Keratinocyte (primary cell): Measurements from ENCODE around the gene GDF2. TPM values are rescaled to one million over a fixed set of nuclear protein-coding genes. Genes with fewer than 3 reads are reported as not detected.

Source experiments
- DNase-seq: peaks from one replicate; pipeline ENCODE4 v3.0.0-alpha.2; 2011; ENCODE audit warnings: low read depth, missing footprints, low spot score
- FAIRE-seq: peaks from 2 replicates; lab custom pipeline; 2011; peaks lifted over from hg19 to GRCh38; lab: Jason Lieb, UNC
- H2AFZ ChIP-seq: 2 replicates; pipeline ENCODE4 v1.6.0; 2012; ENCODE audit warnings: low read length, control low read depth, inconsistent platforms; ENCODE audit not compliant: control insufficient read depth
- H3K27ac ChIP-seq: 2 replicates; pipeline ENCODE4 v1.5.1; 2011; ENCODE audit warnings: low read length; ENCODE audit not compliant: control insufficient read depth, insufficient read depth
- H3K27me3 ChIP-seq: 3 replicates; pipeline ENCODE4 v1.6.0; 2011; ENCODE audit warnings: low read length; ENCODE audit not compliant: control insufficient read depth, insufficient read depth; ENCODE audit errors: extremely low read depth
- H3K36me3 ChIP-seq, 2 experiments: 2 replicates in 1 of 2; 3 replicates in 1 of 2; pipeline ENCODE4 v1.5.1; 2011; ENCODE audit warnings: low read length in 2 of 2, mild to moderate bottlenecking in 1 of 2; ENCODE audit not compliant: control insufficient read depth in 2 of 2, insufficient read depth in 2 of 2; ENCODE audit errors: extremely low read depth in 1 of 2
- H3K4me1 ChIP-seq: 3 replicates; pipeline ENCODE4 v1.5.1; 2011; ENCODE audit warnings: low read length; ENCODE audit not compliant: control insufficient read depth, insufficient read depth; ENCODE audit errors: extremely low read depth
- H3K4me2 ChIP-seq: 3 replicates; pipeline ENCODE4 v1.6.0; 2011; ENCODE audit warnings: low read depth, low read length; ENCODE audit not compliant: control insufficient read depth, insufficient read depth; ENCODE audit errors: extremely low read depth
- H3K4me3 ChIP-seq, 3 experiments: fragments of 200-600 bp in 1 of 3; sonication (generic) in 1 of 3; 2 replicates in 2 of 3; 3 replicates in 1 of 3; pipeline ENCODE4 v1.5.1; 2011 to 2016; ENCODE audit warnings: low read length in 3 of 3, mild to moderate bottlenecking in 3 of 3, control low read depth in 2 of 3, inconsistent platforms in 1 of 3, low read depth in 1 of 3, mixed read lengths in 1 of 3, mixed run types in 1 of 3, moderate library complexity in 1 of 3; ENCODE audit not compliant: control insufficient read depth in 2 of 3, insufficient read depth in 2 of 3; ENCODE audit errors: extremely low read depth in 1 of 3
- H3K79me2 ChIP-seq: 2 replicates; pipeline ENCODE4 v1.6.0; 2012; ENCODE audit warnings: low read length; ENCODE audit not compliant: control insufficient read depth, insufficient read depth
- H3K9ac ChIP-seq: 3 replicates; pipeline ENCODE4 v1.6.0; 2011; ENCODE audit warnings: low read length; ENCODE audit not compliant: control insufficient read depth, insufficient read depth; ENCODE audit errors: extremely low read depth
- H3K9me1 ChIP-seq: 3 replicates; pipeline ENCODE4 v1.6.0; 2011; ENCODE audit warnings: low read length; ENCODE audit not compliant: control insufficient read depth, insufficient read depth; ENCODE audit errors: extremely low read depth
- H3K9me3 ChIP-seq: 2 replicates; pipeline ENCODE4 v1.5.1; 2012; ENCODE audit warnings: low read depth, low read length; ENCODE audit not compliant: control insufficient read depth
- H4K20me1 ChIP-seq: 3 replicates; pipeline ENCODE4 v1.6.0; 2011; ENCODE audit warnings: low read length; ENCODE audit not compliant: control insufficient read depth, insufficient read depth; ENCODE audit errors: extremely low read depth
- EZH2 ChIP-seq: IDR thresholded peaks from one replicate; pipeline ENCODE4 v1.6.1; 2012; ENCODE audit warnings: inconsistent platforms, mild to moderate bottlenecking, low read length, moderate library complexity
- dilution Hi-C: fragments of 300-500 bp; cut with MboI; formaldehyde crosslinking; loops from one replicate; pipeline ENCODE4 v1.7.0; 2020; ENCODE audit warnings: low sequenced_read_pairs; ENCODE audit not compliant: extremely low pct_ligation_motif_present
- polyA plus RNA-seq, 5 experiments: library from polyadenylated mRNA; depleted of rRNA in 3 of 5; stranded (reverse) in 3 of 5; stranded (forward) in 1 of 5; unstranded in 1 of 5; fragments of >200 nt; gene quantifications; 1 replicate in 1 of 5; 2 replicates in 3 of 5; 3 replicates in 1 of 5; pipeline versions ENCODE4 v1.2.1 to v1.2.3, GENCODE V29; 2011 to 2012; ENCODE audit warnings: missing spikeins in 2 of 5, low read depth in 1 of 5, low replicate concordance in 1 of 5
- TF ChIP-seq, protein P1 (sequence below), 3 experiments: IDR thresholded peaks in 1 of 3; conservative IDR thresholded peaks in 1 of 3; optimal IDR thresholded peaks in 1 of 3; 2 replicates in 2 of 3; 3 replicates in 1 of 3; pipeline versions ENCODE3 to v1.5.1; 2011; ENCODE audit warnings: low read length in 3 of 3, mild to moderate bottlenecking in 3 of 3, moderate library complexity in 2 of 3, control low read depth in 1 of 3, inconsistent platforms in 1 of 3; ENCODE audit not compliant: insufficient read depth in 2 of 3; ENCODE audit errors: extremely low read depth in 1 of 3

The GDF2 gene
- polyA plus RNA-seq, 1 donor (not counting 4 experiments of a cell fraction or from before 2014, with no cell fraction given), result not detected

DNA sequence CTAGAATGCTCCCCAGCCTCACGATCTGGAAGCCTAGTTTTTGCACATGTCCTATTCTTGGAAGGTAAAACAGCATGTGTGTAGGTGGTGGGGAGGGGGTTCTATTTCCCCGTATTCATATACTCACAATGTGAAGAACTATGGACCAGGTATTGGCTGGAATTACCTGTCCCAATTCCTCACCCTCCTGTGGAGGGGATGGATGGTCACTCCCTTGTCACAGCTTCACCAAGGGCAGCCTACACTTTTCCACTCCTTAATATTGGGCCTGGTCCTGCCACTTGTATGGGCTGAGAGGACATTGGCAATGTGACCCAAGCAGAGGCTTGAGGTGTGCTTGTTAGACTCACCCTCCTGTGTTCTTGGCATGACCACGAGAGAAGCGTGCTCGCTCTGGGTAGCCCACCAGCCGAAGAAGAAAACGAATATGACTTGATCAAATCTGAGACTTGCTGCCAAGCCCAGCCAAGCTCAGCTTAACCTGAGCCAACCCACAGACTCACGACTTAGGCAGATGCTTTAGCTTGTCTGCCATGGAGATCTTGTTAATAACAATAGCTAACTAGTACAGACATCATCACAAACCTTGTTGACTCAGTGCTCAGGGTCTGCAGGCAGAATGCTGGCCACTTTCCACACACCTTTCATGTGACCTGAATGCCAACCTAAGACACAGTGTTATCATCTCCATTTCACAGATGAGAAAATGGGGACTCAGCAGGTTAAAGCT lies 44.6 kb downstream of the GDF2 start:
- H3K4me3 ChIP-seq, result no peak overlapping the region
- no peaks in the 10 kb centered on the region for H3K79me2 ChIP-seq
- no peak for DNase-seq
- no peaks in the 10 kb centered on the region for H3K36me3 ChIP-seq
- H4K20me1 ChIP-seq, result no peaks in the 10 kb centered on the region
- TF ChIP-seq EZH2, result no peak
- TF ChIP-seq, protein P1, sequence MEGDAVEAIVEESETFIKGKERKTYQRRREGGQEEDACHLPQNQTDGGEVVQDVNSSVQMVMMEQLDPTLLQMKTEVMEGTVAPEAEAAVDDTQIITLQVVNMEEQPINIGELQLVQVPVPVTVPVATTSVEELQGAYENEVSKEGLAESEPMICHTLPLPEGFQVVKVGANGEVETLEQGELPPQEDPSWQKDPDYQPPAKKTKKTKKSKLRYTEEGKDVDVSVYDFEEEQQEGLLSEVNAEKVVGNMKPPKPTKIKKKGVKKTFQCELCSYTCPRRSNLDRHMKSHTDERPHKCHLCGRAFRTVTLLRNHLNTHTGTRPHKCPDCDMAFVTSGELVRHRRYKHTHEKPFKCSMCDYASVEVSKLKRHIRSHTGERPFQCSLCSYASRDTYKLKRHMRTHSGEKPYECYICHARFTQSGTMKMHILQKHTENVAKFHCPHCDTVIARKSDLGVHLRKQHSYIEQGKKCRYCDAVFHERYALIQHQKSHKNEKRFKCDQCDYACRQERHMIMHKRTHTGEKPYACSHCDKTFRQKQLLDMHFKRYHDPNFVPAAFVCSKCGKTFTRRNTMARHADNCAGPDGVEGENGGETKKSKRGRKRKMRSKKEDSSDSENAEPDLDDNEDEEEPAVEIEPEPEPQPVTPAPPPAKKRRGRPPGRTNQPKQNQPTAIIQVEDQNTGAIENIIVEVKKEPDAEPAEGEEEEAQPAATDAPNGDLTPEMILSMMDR (optimal IDR thresholded peaks at IDR 0.05 in 1 of 3, IDR thresholded peaks at IDR 0.05 in 1 of 3, conservative IDR thresholded peaks at IDR 0.05 in 1 of 3; ENCODE audit: extremely low read depth in 1 of 3, insufficient read depth in 2 of 3, low read length in 3 of 3), result no peak
- H2AFZ ChIP-seq, result no peak overlapping the region
- no peak overlapping the region for H3K9ac ChIP-seq
- dilution Hi-C loops, result no loop called here
- no peak for FAIRE-seq
- no peaks in the 10 kb centered on the region for H3K9me3 ChIP-seq
- H3K4me2 ChIP-seq, result no peak overlapping the region
- H3K27ac ChIP-seq, result no peak overlapping the region
- no peaks in the 10 kb centered on the region for H3K27me3 ChIP-seq
- peaks cover 4% of the 10 kb centered on the region for H3K4me1 ChIP-seq
- no peaks in the 10 kb centered on the region for H3K9me1 ChIP-seq

DNA sequence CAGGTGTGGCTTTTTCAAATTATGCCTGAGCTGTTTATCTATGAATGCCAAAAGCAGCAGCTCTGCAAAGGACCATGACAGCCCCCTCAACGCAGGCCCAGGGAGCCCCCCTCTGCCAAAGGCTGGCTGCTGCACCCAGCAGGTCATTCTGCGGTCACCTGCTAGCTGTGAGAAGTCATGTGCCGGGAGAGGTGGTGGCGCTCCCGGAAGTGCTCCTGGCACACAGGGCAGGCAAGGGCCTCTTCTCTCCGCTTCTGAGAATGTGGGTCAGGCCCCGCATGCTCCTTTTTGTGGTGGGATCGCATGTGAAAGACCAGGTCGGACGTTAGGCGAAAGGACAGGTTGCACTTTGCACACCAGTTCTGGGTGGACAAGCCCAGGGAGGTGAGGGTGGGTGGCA lies 45.4 kb downstream of the GDF2 start:
- no peak overlapping the region for H3K4me3 ChIP-seq
- dilution Hi-C loops, result no loop called here
- H4K20me1 ChIP-seq, result no peaks in the 10 kb centered on the region
- H3K36me3 ChIP-seq, result no peaks in the 10 kb centered on the region
- H3K9ac ChIP-seq, result no peak overlapping the region
- TF ChIP-seq, protein P1 (optimal IDR thresholded peaks at IDR 0.05 in 1 of 3, IDR thresholded peaks at IDR 0.05 in 1 of 3, conservative IDR thresholded peaks at IDR 0.05 in 1 of 3; ENCODE audit: extremely low read depth in 1 of 3, insufficient read depth in 2 of 3, low read length in 3 of 3), result no peak
- TF ChIP-seq EZH2, result no peak
- DNase-seq (no peak), FAIRE-seq (no peak)
- no peaks in the 10 kb centered on the region for H3K9me1 ChIP-seq
- no peak overlapping the region for H3K27ac ChIP-seq
- no peaks in the 10 kb centered on the region for H3K79me2 ChIP-seq
- no peaks in the 10 kb centered on the region for H3K27me3 ChIP-seq
- H3K4me1 ChIP-seq, result no peaks in the 10 kb centered on the region
- no peaks in the 10 kb centered on the region for H3K9me3 ChIP-seq
- no peak overlapping the region for H2AFZ ChIP-seq
- H3K4me2 ChIP-seq, result no peak overlapping the region
